Measurements from ENCODE around the gene SLC30A7.
A peak's percentile ranks its signal among the peaks of the same experiment; 100 is the strongest.
"Not testable (repeated sequence)": the region's sequence is repeated elsewhere in the genome, so short reads cannot be mapped to it uniquely, and the experiment has no call there.

Gene SLC30A7

DNA sequence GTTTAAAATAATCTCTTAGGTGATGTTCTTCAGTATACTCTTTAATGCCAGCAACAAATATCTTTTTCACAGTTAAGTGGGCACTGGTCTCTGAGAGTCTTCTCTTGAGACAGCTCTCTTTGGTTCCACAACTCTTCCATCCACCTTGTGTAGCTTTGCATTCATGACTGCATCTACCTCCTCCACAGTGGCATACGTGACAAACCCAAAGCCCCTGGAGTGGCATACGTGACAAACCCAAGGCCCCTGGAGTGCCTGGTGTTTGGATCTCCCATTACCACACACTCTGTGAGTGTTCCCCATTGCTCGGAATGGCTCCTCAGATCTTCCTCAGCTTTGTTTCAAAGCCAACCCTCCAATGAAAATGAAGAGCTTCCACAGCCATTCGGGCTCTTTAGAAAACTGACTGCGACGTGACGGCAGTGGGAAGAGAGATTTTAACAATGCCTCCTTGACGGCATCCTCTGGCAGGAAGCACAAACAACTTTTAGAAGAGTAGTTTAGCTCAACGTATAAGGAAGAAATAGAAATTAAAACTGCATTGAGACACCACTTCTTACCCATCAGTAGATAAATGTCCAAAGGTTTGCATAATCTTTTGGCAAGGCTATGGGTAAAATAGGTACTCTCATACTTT lies 45.8 kb downstream of the SLC30A7 start:
- TF ChIP-seq, protein P1, sequence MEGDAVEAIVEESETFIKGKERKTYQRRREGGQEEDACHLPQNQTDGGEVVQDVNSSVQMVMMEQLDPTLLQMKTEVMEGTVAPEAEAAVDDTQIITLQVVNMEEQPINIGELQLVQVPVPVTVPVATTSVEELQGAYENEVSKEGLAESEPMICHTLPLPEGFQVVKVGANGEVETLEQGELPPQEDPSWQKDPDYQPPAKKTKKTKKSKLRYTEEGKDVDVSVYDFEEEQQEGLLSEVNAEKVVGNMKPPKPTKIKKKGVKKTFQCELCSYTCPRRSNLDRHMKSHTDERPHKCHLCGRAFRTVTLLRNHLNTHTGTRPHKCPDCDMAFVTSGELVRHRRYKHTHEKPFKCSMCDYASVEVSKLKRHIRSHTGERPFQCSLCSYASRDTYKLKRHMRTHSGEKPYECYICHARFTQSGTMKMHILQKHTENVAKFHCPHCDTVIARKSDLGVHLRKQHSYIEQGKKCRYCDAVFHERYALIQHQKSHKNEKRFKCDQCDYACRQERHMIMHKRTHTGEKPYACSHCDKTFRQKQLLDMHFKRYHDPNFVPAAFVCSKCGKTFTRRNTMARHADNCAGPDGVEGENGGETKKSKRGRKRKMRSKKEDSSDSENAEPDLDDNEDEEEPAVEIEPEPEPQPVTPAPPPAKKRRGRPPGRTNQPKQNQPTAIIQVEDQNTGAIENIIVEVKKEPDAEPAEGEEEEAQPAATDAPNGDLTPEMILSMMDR (IDR thresholded peaks at IDR 0.05): no peak
- no peak for TF ChIP-seq ZFX (IDR thresholded peaks at IDR 0.05; ENCODE audit: borderline replicate concordance)
- H3K27ac ChIP-seq: no peak overlapping the region

DNA sequence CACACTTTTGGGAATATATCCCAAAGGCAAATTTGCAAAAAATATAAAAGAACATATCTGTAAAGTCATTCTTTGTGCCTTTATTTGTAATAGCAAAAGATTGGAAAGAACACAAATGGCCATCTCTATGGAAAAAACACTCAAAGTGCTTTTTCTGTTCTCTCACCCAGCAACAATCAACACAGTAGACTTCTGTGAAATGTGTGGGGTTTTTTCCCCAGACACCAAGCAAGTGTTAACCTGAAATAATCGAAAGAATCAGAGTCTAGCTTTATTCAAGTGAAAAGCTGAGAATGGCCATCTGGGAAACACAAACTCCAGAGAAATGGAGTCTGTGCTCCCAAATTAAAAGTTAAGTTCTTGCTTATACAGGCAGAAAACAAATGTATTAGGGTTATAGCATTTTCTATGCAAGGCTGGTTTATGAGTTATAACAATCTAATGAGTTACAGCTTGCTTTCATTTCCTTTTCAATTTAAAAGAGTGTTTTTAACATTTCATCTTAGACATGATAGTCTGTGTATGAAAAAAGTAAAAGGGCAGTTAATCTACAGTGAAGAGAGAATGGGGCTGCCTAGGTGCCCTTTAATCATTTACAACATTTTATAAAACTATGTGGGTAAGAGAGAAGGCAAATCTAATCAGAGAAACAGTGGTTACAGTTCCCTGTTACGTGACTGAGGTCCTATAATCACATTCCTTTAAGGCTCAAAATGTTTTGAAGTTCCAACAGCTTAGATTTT lies 46.6 kb downstream of the SLC30A7 start:
- H3K27ac ChIP-seq: no peak overlapping the region
- TF ChIP-seq, protein P1 (IDR thresholded peaks at IDR 0.05): no peak
- no peak for TF ChIP-seq ZFX (IDR thresholded peaks at IDR 0.05; ENCODE audit: borderline replicate concordance)

DNA sequence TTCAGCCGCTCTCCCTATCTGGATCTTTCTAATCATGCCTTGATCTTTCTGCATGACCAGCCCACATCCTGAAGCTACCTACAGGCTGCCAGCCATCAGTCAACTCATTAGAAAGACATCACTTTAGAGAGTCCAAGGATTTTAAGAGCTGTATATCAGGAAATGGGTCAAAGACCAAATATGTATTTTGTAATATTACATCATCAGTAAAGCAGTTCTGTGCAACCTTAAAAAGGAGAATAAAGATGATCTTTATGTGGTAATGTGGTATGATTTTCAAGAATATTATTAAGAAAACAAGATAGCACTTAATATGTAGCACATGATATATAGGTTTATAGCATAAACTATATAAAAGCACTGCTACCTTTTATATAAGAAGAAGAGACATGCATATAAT lies 47.6 kb downstream of the SLC30A7 start:
- no peak overlapping the region for H3K27ac ChIP-seq
- TF ChIP-seq, protein P1 (IDR thresholded peaks at IDR 0.05): no peak
- TF ChIP-seq ZFX (IDR thresholded peaks at IDR 0.05; ENCODE audit: borderline replicate concordance): no peak

DNA sequence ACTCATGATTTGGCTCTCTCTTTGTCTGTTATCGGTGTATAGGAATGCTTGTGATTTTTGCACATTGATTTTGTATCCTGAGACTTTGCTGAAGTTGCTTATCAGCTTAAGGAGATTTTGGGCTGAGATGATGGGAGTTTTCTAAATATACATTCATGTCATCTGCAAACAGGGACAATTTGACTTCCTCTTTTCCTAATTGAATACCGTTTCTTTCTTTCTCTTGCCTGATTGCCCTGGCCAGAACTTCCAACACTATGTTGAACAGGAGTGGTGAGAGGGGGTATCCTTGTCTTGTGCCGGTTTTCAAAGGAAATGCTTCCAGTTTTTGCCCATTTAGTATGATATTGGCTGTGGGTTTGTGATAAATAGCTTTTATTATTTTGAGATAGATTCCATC lies 50.2 kb downstream of the SLC30A7 start:
- H3K27ac ChIP-seq: not testable (repeated sequence)

DNA sequence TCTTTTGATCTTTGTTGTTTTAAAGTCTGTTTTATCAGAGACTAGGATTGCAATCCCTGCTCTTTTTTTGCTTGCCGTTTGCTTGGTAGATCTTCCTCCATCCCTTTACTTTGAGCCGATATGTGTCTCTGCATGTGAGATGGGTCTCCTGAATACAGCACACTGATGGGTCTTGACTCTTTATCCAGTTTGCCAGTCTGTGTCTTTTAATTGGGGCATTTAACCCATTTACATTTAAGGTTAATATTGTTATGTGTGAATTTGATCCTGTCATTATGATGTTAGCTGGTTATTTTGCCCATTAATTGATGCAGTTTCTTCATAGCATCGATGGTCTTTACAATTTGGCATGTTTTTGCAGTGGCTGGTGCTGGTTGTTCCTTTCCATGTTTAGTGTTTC lies 51.9 kb downstream of the SLC30A7 start:
- H3K27ac ChIP-seq: not testable (repeated sequence)

DNA sequence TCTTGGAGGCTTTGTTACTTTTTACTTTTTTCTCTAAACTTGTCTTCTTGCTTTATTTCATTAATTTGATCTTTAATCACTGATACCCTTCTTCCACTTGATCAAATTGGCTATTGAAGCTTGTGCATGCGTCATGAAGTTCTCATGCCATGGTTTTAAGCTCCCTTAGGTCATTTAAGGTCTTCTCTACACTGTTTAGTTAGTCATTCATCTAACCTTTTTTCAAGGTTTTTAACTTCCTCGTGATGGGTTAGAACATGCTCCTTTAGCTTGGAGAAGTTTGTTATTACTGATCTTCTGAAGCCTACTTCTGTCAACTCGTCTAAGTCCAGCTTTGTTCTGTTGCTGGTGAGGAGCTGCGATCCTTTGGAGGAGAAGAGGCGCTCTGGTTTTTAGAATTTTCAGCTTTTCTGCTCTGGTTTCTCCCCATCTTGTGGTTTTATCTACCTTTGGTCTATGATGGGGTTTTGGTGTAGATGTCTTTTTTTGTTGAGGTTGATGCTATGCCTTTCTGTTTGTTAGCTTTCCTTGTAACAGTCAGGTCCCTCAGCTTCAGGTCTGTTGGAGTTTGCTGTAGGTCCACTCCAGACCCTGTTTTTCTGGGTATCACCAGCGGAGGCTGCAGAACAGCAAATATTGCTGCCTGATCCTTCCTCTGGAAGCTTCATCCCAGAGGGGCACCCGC lies 53.0 kb downstream of the SLC30A7 start:
- H3K27ac ChIP-seq: peak overlapping the region; percentile 15; the same call in 1 of the 2 replicates

DNA sequence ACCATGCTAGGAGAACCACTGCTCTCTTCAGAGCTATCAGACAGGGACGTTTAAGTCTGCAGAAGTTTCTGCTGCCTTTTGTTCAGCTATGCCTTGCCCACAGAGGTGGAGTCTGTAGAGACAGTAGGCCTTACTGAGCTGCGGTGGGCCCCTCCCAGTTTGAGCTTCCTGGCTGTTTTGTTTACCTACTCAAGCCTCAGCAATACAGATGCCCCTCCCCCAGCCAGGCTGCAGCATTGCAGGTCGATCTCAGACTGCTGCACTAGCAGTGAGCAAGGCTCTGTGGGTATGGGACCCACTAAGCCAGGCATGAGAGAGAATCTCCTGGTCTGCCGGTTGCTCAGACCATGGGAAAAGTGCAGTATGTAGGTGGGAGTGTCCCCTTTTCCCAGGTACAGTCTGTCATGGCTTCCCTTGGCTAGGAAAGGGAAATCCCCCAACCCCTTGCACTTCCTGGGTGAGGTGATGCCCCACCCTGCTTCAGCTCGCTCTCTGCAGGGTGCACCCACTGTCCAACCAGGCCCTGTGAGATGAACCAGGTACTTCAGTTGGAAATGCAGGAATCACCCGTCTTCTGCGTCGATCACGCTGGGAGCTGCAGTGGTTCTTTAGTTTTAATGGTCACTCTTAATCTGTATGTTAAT lies 53.7 kb downstream of the SLC30A7 start:
- H3K27ac ChIP-seq: peak overlapping the region; percentile 15; the same call in 1 of the 2 replicates

DNA sequence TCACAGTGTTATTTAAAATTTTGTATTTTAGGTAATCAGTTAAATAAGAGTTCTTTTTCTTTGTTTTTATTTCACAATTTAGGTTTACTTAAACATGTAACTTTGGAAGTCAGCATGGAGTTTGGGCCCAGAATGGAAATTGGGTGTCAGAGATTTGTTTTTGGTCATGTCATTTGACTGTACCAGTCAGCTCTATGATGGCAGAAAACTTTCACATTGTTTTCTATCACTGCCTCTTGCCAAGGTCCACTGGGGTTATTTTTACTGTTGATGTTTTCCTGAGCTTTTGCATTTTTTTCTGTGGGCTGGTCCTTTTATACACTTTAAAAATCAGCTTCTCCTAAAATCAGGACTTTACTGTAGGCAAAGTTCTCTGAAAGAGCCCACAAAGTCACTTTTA lies 54.4 kb downstream of the SLC30A7 start:
- no peak for TF ChIP-seq ZFX (IDR thresholded peaks at IDR 0.05; ENCODE audit: borderline replicate concordance)
- H3K27ac ChIP-seq: no peak overlapping the region

DNA sequence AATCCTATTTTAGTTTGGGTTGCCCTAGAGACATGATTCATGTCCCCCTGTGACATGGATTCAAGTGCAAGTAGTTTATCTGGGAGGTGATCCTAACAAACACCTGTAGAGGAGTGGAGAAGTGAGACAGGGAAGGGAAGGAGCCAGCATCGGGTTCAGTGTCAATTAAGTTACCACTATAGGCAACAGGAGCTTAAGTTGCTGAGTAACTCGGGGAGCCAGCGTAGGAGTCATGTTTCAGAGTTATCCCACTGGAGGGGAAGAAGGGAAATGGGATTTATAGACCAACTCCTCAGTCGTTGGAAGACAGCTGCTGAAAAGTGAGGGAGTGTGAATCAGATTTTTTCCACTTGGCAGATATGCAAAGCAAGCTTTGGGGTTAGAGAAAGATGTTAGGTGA lies 54.9 kb downstream of the SLC30A7 start:
- no peak for TF ChIP-seq ZFX (IDR thresholded peaks at IDR 0.05; ENCODE audit: borderline replicate concordance)
- TF ChIP-seq, protein P1 (IDR thresholded peaks at IDR 0.05): no peak
- no peak overlapping the region for H3K27ac ChIP-seq
